HG03469 (cell line): ENCODE measurements around the gene TREX2.

Experiments used
- ATAC-seq: cut with Tn5 transposase; IDR thresholded peaks from one replicate; pipeline ENCODE4 v1.9.1; 2021; ENCODE audit warnings: mild to moderate bottlenecking, moderate library complexity, moderate number of reproducible peaks; ENCODE audit not compliant: unreplicated experiment

Gene TREX2

DNA sequence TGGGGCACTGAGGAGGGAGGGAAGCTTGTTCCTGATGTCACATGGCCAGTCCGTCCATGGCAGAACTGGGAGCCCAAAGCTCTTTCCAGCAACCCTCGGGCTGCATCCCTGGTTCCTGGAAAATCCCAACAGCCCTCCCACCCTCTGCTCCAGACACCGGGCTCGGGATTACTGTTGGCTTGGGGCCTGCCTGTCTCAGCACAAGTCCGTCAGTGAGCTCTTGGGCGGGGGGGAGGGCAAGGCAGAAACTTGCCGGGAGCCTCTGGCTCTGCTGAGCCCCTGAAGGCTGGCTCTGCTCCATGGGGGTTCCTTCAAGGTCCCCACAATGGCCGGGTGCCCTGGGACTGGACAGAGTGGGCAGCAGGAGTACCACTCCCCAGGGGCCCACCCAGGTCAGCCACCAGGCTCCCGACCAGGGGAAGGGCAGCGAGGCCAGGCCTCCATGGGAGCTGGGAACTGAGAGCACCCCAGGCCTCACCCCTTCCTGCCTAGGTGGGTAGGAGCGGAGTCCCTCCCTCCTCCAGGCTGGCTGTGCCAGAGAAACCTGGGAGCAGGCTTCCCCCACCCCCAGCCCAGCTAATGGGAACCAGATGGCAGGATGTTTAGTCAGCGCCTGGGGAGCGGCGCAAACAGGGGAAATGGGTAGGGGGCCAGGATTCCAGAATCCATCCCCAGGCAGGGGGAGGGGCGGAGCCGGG lies 31.0 kb upstream of the TREX2 start:
- no peak for ATAC-seq

DNA sequence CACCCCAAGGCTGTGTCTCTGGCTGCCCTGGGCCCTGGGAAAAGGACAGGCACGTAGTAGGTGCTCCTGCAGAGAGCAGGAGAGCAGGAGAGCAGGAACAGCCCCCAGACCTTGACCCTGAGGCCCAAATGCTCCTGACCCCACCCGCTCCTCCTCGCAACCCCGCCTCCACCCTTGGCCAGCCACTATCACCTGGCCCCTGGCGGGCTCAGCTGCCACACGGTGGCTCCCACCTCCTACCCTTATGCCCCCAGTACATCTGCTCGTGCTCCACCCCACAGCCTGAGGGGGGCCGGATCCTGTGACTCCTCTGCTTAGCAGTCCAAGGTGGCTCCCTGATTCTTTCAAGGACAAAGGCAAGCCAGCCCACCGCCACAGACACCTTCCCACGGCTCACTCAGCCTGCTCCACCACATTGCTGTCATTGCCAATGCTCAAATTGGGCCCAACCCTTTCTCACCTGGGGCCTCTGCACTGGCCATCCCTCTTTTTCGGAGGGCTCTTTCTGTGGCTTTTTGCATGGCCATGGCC lies 30.0 kb upstream of the TREX2 start:
- no peak for ATAC-seq

GRCh38 chrX:153475271-153475670 lies 29.4 kb upstream of the TREX2 start:
- ATAC-seq, result no peak

GRCh38 chrX:153474718-153475117 lies 28.9 kb upstream of the TREX2 start:
- ATAC-seq, result no peak

DNA sequence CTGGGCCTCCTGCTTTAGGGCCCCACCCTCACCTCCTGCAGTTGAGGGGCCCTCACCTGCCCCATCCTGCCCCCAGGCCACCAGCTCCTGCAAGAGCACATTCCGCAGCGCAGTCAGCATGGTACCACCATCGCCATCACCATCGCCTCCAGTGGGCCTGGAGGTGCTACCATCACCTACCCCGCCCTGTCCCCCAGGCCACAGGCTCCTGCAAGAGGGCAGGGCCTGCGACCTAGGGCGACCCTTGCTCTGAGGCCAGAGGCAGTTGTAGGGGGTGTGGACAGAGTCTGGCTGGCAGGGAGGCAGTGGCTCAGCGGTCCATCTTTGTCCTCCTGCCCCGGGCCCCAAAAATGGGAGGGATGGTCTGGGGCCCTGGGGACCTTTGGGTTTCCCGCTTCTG lies 28.4 kb upstream of the TREX2 start:
- ATAC-seq, result no peak

DNA sequence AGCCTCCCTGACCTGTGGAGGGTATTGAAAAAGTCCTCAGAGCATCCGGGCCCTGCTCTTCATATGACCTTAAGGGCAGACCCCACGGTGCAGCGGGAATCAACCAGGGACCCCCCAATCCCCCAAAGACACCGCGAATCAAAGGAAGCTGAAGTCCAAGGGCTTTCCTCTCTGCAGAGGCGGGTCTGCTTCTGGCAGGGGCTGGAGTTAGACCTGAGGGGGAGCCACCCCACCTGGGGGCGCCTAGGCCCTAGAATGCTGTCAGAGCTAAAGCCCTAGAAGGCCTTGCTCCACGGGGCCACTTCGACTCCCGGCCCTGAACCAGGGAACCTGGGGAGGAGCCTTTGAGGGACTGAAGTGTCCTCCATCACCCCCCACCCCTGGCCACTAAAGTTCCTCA lies 27.3 kb upstream of the TREX2 start:
- no peak for ATAC-seq

DNA sequence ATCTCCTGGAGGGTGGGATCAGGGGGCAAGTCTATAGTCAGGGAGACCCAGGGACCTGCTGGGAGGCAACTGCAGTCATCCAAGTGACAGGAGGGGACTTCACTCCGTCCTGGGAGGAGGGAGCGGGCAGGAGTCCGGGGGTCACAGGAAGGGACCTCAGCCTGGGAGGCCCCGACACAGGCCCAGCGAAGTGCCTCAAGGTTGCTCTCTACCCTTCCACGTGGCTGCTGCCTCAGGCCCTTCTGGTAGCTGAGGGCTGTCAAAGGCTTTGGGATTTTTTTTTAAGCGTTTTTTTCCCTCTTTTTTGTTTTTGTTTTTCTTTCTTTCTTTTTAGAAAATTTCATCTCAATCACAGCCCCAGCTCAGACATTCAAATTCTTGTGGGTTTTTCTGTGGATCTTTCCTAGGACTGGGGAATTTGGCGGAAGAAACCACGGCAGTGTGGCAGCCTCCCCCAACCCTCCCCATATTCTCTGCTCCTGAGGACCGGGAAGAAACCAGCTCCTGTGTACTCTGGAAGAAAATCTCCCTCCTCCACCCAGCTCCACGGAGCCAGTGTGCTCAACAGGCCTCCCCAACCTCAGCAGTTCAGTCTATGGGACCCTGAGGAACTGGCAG lies 25.9 kb upstream of the TREX2 start:
- no peak for ATAC-seq

GRCh38 chrX:153470411-153471363 lies 24.8 kb upstream of the TREX2 start, which contains the start of gene HAUS7:
Gene HAUS7 (minus strand): TSS chrX:153470576. CDS start chrX:153470557, 19 bp downstream.
- peak; percentile 51 for ATAC-seq

DNA sequence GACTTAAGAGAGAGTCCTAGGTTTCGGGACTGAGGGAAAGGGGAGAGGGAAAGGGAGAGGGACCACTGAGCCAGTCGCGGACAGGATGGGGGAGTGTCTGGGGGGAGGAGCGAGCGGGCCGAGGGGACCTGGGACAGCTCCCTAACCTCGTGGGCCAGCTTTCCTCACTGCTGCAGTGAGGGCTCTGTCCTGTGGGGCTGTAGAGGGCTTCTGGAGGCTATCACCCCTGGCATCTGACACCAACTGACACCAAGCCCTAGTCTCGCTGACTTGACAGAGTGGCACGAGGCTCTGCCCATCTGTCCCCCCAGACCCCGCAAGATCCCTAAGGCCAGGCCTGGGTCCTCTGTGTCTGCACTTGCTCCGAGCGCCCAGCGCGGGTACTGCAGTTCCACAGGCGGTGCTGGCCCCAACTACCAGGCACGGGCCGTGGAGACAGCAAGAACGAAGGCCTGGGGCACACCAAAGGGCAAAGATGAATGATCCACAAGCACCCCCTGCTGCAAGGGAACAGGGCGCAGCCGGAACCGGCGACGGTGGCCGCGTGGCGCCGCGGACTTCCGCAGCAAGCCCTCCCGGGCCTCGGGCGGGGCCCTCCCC lies 24.1 kb upstream of the TREX2 start:
- peak; percentile 19 for ATAC-seq

DNA sequence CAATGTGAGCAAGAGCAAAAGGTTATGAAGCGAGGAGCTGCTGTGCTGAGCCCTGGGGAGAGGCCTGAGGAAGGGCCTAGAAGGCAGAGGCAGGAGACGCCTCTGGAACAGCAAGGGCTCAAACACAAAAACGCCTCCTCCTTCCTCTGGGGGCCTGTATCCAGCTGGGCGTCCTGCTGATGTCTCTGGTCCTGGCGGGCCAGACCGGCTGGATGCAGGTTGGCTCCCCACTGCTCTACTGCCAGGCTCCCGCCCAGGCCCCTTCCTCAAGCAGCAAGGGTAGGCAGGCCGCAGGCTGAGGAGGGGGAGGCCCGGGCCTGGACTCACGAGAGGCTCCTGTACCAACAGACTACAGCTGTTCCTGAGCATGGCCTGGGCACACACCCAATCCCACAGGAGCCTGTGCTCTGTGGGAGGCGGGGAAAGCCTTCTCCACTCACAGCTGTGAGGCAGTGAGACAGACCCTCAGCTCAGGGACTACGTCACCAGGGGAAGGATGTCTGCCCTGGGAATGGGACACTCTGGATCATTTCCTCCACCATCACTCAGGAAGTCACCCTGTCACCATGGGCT lies 22.2 kb upstream of the TREX2 start:
- no peak for ATAC-seq

GRCh38 chrX:153465691-153466380 lies 20.0 kb upstream of the TREX2 start:
- no peak for ATAC-seq

GRCh38 chrX:153464116-153464515 lies 18.3 kb upstream of the TREX2 start:
- ATAC-seq, result no peak

GRCh38 chrX:153463556-153463955 lies 17.7 kb upstream of the TREX2 start:
- no peak for ATAC-seq

GRCh38 chrX:153463031-153463430 lies 17.2 kb upstream of the TREX2 start:
- no peak for ATAC-seq

DNA sequence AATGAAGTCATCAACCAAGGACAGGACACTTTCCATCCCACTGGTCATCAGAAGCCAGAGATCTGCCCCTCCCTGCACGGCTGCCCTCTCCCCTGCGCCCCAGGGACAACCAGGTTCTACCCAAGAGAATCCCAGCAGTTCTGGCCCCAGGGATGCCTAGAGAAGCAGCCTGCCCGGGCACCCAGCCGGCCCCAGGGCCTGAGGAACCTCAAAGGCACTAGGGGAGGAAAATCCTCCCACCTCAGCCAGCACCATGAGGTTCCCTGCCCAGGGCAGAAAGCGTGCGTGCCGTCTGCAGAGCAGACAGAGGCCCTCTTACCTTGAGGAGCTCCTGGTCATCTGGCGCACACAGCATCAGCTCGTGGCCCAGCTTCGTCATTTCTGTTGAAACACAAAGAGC lies 16.4 kb upstream of the TREX2 start:
- no peak for ATAC-seq

DNA sequence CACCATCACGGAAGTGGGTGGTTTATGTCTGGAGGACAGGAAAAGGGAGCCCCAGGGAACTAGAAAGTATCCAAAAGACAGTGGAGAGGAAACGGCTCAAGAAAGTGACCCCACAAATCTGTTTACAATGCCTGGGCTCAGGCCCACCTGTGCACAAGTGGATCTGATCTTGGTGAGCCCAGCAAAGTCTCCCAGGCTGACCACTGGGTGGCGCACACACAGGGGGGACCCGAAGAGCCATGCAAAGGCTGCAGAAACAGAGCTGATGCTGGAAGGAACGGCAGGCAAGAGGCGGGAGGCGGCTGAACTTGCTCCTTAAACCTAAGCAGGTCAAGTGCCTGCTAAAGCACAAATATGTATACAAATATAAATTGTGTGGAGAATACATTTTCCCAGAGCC lies 15.0 kb upstream of the TREX2 start:
- no peak for ATAC-seq

DNA sequence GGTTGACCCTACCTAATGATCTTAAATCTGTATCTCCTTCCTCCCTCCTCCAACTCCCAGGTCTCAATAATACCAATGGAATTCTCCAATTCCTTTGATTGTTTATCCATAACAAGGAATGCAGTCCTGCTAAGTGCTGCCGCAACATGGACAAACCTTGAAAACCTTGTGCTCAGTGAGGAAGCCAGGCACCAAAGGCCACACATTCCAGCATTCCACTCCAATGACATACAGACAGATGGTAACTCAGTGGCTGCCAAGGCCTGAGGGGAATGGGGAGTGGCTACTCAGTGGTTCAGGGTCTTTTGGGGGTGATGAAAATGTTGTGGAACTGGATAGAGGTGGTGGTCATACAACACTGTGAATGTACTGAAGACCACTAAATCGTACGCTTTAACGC lies 14.1 kb upstream of the TREX2 start:
- ATAC-seq, result no peak

- ATAC-seq, result no peak
Observed at GRCh38 chrX:153458476-153458875, 12.6 kb upstream of the TREX2 start.

- no peak for ATAC-seq
Observed at GRCh38 chrX:153457827-153458466, 12.1 kb upstream of the TREX2 start.
